Measurements from ENCODE around the gene AHSG.
"Not testable (repeated sequence)": the region's sequence is repeated elsewhere in the genome, so short reads cannot be mapped to it uniquely, and the experiment has no call there.

The AHSG gene

GRCh38 chr3:186612721-186613636 lies at the start of gene AHSG:
TSS of gene AHSG (plus strand) at chr3:186613060. CDS start at chr3:186613142, 82 bp downstream.
- DNase-seq (ENCODE audit: low read depth in 2 of 2): no peak

DNA sequence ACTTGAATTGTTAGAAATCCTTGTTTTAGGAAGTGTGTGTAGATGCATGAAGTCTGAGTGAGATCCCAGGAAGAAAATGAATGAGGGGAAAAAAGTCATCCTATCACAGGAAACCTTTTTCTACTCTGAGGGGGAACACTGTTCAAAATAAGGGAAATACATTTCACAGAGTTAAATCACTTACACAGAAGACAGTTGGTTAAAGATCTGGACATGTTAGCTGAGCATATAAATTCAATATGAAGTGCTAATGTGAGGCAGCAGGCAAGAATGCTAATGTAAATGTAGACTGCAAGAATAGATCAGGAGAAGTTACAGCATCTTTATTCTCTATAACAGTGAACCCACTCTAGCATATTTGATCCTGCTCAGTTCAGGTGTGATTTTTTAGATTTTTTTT lies 48.3 kb upstream of the AHSG start:
- no peak for DNase-seq (ENCODE audit: low read depth in 2 of 2)

DNA sequence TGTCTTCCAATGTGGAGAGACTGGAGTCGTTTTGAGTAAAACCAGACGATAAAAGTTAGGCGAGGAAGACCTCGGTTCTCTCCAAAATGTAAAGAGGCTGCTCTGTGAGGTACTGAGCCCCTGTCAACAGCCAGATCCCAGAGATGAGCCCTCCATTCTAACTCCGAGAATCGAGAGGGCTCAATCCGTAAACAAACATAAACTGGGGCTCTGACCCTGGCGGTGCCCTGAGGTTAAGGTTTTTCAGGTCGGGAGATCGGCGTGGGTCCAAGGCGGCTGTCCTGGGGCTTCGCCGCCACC lies 46.1 kb upstream of the AHSG start:
- no peak for DNase-seq (ENCODE audit: low read depth in 2 of 2)

GRCh38 chr3:186567072-186567921 lies 45.6 kb upstream of the AHSG start, which contains the start of gene TBCCD1:
TSS of gene TBCCD1 (minus strand) at chr3:186567339. CDS start at chr3:186564329, 3,010 bp downstream.
- DNase-seq (ENCODE audit: low read depth in 2 of 2): peak; percentile 90 to 92

GRCh38 chr3:186569361-186569760 lies 43.5 kb upstream of the AHSG start:
- DNase-seq (ENCODE audit: low read depth in 2 of 2): not testable (repeated sequence)

DNA sequence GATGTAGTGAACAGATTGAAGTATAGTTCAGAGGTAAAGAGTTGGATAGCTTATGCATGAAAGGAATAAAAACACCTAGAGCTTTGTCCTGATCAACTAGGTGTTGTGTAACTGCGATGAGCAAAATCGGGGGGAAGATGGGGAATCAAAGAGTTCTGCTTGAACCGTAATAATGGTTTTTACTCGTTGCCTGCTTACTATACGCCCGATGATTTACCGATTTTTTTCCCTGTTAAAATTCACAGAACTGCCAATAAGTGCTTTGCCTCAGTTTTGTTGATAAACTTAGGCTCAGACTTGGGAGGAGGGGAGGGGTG lies 43.1 kb upstream of the AHSG start:
- no peak for DNase-seq (ENCODE audit: low read depth in 2 of 2)

- DNase-seq (ENCODE audit: low read depth in 2 of 2): peak; percentile 97
These were observed 42.5 kb upstream of the AHSG start, which contains the start of gene DNAJB11 for GRCh38 chr3:186570096-186570940. TSS of gene DNAJB11 (plus strand) at chr3:186570720. CDS start at chr3:186570898, 178 bp downstream.

- DNase-seq (ENCODE audit: low read depth in 2 of 2): no peak
These were observed 41.8 kb upstream of the AHSG start for GRCh38 chr3:186570941-186571643.

GRCh38 chr3:186571644-186572013 lies 41.2 kb upstream of the AHSG start:
- no peak for DNase-seq (ENCODE audit: low read depth in 2 of 2)

GRCh38 chr3:186577521-186577920 lies 35.3 kb upstream of the AHSG start:
- no peak for DNase-seq (ENCODE audit: low read depth in 2 of 2)

DNA sequence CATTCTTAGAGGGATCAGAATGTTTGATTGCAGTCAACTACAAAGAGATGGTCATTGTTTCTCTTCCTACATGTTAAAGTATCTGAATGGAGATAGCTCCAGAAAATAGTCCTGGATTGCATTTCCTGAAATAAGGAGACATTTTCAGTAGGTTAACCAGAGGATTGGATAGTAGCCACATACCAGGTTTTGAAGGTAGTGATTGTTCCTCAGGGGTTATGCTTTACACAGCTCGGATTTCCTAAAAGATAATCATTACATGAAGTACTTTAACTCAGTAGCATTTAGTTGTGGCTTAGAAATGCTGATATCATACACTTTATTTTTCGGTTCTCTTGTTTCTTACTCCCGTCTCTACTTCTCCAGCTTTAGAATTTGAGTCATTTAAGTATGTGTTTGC lies 32.1 kb upstream of the AHSG start:
- DNase-seq (ENCODE audit: low read depth in 2 of 2): no peak

DNA sequence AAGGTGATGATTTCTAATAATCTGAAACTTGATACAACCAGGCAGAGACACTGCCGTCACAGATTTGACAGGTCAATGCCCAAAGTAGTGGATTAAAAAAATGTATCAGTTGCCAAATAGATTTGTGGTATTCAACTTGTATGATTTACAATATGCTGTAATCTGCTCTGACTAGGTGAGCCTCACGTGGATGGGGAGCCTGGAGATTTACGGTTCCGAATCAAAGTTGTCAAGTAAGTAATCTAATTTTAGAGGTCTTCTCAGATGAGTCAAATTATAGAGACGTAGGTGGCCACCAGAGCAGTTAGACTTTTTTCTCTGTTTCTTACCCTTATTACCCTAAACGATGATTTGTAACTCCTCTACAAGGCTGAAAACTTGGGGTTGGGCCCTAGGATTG lies 30.3 kb upstream of the AHSG start:
- DNase-seq (ENCODE audit: low read depth in 2 of 2): no peak

DNA sequence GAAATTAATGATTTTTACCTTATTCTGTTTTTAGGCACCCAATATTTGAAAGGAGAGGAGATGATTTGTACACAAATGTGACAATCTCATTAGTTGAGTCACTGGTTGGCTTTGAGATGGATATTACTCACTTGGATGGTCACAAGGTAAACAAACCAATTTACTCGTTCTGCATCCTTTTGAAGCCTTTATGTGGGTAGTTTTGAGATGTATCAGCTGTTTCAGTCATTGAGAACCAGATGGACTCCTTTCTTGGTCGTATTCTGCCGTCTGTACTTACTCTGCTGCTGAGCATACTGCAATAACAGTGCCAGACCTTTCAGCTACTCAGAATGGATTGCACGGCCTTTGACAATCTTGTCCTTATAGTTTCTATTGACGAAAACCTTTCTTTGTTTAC lies 29.0 kb upstream of the AHSG start:
- DNase-seq (ENCODE audit: low read depth in 2 of 2): no peak

DNA sequence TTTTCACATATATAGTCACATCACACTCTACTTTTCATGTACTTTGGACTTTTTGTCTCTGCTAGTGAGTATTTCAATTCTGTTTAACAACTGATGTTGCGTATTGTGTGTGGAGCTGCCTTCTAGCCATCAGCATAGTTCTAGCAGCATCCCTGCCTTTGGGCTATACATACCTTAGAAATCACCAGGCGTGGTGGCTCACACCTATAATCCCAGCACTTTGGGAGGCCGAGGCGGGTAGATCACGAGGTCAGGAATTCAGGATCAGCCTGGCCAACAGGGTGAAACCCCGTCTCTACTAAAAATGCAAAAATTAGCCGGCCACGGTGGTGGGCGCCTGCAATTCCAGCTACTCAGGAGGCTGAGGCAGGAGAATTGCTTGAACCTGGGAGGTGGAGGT lies 26.6 kb upstream of the AHSG start:
- not testable (repeated sequence) for DNase-seq (ENCODE audit: low read depth in 2 of 2)

- DNase-seq (ENCODE audit: low read depth in 2 of 2): no peak
These were observed 25.7 kb upstream of the AHSG start for GRCh38 chr3:186587183-186587582.

DNA sequence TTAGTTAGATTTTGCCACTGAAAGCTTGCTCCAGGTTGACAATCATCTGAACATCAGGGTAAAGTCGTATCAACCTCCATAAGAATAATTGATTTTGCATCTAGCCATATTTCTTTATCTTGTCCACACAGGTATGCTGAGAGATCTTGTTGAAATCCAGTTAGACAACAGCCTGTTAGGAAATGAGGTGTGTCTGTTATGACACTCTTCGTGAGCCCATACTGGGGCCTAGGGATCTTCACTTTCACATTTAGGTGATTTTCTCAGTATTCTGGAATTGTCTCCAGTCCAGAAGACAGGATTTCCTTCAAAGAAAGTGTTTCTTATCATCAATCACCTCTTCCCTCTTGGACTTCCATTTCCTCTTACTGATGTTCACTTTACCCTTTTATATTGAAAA lies 24.2 kb upstream of the AHSG start:
- no peak for DNase-seq (ENCODE audit: low read depth in 2 of 2)

GRCh38 chr3:186589121-186589520 lies 23.7 kb upstream of the AHSG start:
- DNase-seq (ENCODE audit: low read depth in 2 of 2): no peak

DNA sequence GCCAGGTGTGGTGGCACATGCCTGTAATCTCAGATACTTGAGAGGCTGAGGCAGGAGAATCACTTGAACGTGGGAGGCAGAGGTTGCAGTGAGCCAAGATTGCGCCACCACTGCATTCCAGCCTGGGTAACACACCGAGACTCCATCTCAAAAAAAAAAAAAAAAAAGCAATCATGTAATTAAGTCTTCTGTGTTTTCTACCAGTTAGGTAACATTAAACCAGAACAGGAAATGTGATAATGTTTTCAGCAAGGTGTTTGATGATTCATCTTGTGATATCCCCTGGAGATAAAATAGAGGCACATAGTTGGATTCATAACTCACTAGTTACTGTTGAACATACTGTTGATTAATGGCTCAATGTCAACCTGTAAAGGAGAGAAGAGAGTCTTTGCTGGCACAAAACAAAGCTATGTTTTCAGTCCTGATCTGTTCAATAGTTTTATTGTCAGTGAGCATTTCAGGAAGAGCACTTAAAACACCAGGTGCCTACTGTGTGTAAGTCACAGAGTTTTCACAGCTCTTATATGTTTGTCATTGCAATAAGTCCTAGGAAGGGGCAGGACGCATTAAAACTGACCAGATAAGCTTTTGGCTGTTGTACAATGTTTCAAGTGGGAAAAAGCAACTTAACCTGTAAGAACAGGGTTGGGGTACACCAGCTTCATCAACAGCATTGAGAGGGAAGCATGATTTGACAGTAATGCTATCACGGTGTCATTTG lies 22.8 kb upstream of the AHSG start:
- no peak for DNase-seq (ENCODE audit: low read depth in 2 of 2)

DNA sequence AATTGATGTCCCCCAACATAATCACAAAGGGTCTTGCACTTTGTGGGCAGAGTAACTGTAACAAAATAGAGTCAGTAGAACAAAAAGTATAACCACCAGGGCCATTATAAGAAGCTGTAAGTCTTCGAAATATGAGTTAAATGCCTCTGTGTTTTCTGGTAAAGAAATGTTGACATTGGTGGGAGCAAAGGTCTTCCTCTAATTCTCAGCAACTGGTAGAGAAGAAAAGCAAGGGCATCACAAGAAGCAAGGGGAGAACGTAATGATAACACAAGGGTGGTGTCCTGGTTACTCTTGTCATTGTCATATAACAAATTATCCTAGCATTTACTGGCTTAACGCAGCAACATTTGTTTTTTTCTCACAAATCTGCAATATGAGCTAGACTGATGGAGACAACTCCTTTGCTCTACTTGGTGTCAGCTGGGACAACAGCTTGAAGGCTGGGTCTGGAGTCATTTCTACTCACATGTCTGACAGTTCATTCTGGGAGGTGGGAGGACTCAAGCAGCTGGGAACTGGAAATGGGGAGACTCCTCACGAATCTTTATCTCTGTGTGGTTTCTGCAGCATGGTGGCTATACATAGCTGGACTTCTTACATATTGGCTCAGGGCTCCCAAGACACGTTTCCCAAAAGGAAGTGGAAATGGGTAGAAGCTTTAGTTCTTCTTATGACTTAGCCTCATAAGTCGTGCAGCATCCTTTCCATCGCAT lies 22.1 kb upstream of the AHSG start:
- no peak for DNase-seq (ENCODE audit: low read depth in 2 of 2)

- DNase-seq (ENCODE audit: low read depth in 2 of 2): no peak
These were observed 20.2 kb upstream of the AHSG start for GRCh38 chr3:186592682-186593081.

All from stimulated activated CD8-positive, alpha-beta memory T cell treated with anti-CD3 and anti-CD28 coated beads, Interleukin-2, amount 100 ng/mL, for 1 hour (primary cell).